H1 (cell line): ENCODE results near the gene CST1. TPM values are rescaled to one million over a fixed set of nuclear protein-coding genes. Genes with fewer than 3 reads are reported as not detected.

ENCODE experiments used
- CHD1 ChIP-seq: IDR thresholded peaks from 2 replicates; pipeline ENCODE4 v1.6.1; 2012; ENCODE audit warnings: low read depth, low read length, improper control_type of control experiment
- MAFK ChIP-seq: IDR thresholded peaks from 2 replicates; pipeline ENCODE4 v1.6.1; 2012; ENCODE audit warnings: low read depth, mild to moderate bottlenecking, improper control_type of control experiment, low read length
- NRF1 ChIP-seq: IDR thresholded peaks from 2 replicates; pipeline ENCODE4 v1.6.1; 2011; ENCODE audit warnings: mild to moderate bottlenecking, low read depth, low read length, improper control_type of control experiment
- polyA plus RNA-seq, 7 experiments: library from polyadenylated mRNA; depleted of rRNA in 3 of 7; stranded (reverse) in 5 of 7; unstranded in 2 of 7; fragments of >200 nt in 5 of 7; fragments of 200-250 nt in 2 of 7; gene quantifications; 1 replicate in 5 of 7; 2 replicates in 1 of 7; 4 replicates in 1 of 7; pipeline versions ENCODE4 v1.2.1 to v1.2.3, GENCODE V29; 2011 to 2013; ENCODE audit warnings: missing spikeins in 2 of 7, mixed read lengths in 2 of 7
- total RNA-seq: library from RNA; stranded (reverse); fragmentation: NEBNext Ultra II Directional; extraction: Animal tissue kit (Norgen Biotek cat#: 25700); gene quantifications from 2 replicates; pipeline ENCODE4 v1.2.1, GENCODE V29; 2021

The CST1 gene
- total and polyA plus RNA-seq, 2 of the 8 experiments (the other 6 are each of a cell fraction or from before 2014, with no cell fraction given), result 2.3 to 2.9 TPM

DNA sequence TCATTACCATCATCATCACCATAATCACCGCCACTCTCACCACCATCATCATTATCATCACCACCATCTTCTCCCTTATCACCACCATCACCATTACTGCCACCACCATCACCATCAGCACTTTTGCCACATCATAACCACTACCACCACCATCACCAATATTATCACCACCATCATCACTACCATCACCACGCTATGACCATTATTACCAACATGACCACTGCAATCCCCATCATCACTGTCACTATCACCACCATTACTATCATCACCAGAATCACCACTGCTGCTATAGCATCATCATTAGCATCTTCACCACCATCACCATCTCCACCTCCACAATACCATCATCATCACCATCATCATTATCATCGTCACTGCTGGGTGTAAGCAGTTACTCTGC is 25.6 kb downstream of the CST1 start (continued):
- TF ChIP-seq MAFK, result no peak
- no peak for TF ChIP-seq CHD1
- TF ChIP-seq NRF1, result no peak
